ENCODE data around the gene MOCS3.

The MOCS3 gene

DNA sequence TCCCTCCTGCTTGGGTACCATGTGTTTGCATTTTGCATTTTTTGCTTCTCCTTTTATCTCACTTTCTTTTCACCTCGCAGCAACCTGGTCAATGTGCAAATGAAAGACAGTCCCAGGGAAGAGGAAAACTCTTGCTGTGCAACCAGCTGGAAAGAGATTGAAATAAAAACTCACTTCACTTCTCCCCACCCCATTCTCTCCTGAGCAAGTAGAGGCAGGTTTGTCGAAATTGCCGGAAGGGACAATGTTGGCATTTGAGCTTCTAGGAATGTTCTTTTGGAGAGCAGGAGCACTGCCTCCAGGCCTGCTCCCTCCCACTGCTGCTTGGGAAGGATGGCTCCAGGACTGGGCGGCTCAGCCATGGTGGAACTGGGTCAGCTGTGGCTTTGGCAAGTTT, 33.7 kb downstream of the MOCS3 start:
- Histone ChIP-seq H3K27ac (ENCODE audit: low read length) (peak overlapping the region; percentile 85), H3K9me3 (ENCODE audit: control insufficient read depth, low read depth, low read length) (no peaks in the 10 kb centered on the region), H3K4me1 (ENCODE audit: control insufficient read depth, low read depth, low read length) (peaks cover 15% of the 10 kb centered on the region), H3K36me3 (ENCODE audit: control insufficient read depth, low read depth, low read length) (no peaks in the 10 kb centered on the region), H3K27me3 (ENCODE audit: control insufficient read depth, insufficient read depth, low read length) (no peaks in the 10 kb centered on the region), H3K4me3 (ENCODE audit: low read length) (peak overlapping the region; percentile 48), H3K9ac (ENCODE audit: low read length) (peak overlapping the region; percentile 73)

- H3K4me3 ChIP-seq (ENCODE audit: low read length), result peak overlapping the region; percentile 48
- no peaks in the 10 kb centered on the region for H3K9me3 ChIP-seq (ENCODE audit: control insufficient read depth, low read depth, low read length)
- no peaks in the 10 kb centered on the region for H3K36me3 ChIP-seq (ENCODE audit: control insufficient read depth, low read depth, low read length)
- peaks cover 15% of the 10 kb centered on the region for H3K4me1 ChIP-seq (ENCODE audit: control insufficient read depth, low read depth, low read length)
- H3K27ac ChIP-seq (ENCODE audit: low read length), result peak overlapping the region; percentile 85
- no peaks in the 10 kb centered on the region for H3K27me3 ChIP-seq (ENCODE audit: control insufficient read depth, insufficient read depth, low read length)
- H3K9ac ChIP-seq (ENCODE audit: low read length), result peak overlapping the region; percentile 73
Measured at GRCh38 chr20:50992733-50993457, 34.3 kb downstream of the MOCS3 start.

DNA sequence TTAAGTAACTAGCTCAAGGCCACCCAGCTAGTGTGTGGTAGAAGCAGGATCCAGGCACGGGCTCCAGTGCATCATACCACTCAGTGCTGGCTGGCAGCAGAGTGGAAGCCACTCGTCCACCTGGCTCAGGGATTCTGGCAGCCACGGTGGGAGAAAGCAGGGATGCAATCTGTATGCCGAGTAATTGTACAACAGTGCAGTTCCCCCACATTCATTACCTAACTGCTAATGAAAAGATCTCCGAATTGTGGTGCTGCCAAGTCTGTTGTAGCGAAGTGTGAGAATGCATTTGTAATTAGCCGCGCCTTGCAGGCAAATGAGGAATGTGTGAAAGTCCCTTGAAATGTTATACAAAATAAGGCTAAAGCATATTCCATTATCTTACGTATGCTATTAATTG, 35.3 kb downstream of the MOCS3 start:
- H3K27me3 ChIP-seq (ENCODE audit: control insufficient read depth, insufficient read depth, low read length), result no peaks in the 10 kb centered on the region
- no peaks in the 10 kb centered on the region for H3K9me3 ChIP-seq (ENCODE audit: control insufficient read depth, low read depth, low read length)
- H3K36me3 ChIP-seq (ENCODE audit: control insufficient read depth, low read depth, low read length), result no peaks in the 10 kb centered on the region
- peaks cover 15% of the 10 kb centered on the region for H3K4me1 ChIP-seq (ENCODE audit: control insufficient read depth, low read depth, low read length)
- H3K9ac ChIP-seq (ENCODE audit: low read length), result no peak overlapping the region
- no peak overlapping the region for H3K4me3 ChIP-seq (ENCODE audit: low read length)
- H3K27ac ChIP-seq (ENCODE audit: low read length), result no peak overlapping the region

GRCh38 chr20:50995506-50995905, 36.9 kb downstream of the MOCS3 start:
- H3K9ac ChIP-seq (ENCODE audit: low read length), result no peak overlapping the region
- no peaks in the 10 kb centered on the region for H3K9me3 ChIP-seq (ENCODE audit: control insufficient read depth, low read depth, low read length)
- H3K27ac ChIP-seq (ENCODE audit: low read length), result no peak overlapping the region
- H3K36me3 ChIP-seq (ENCODE audit: control insufficient read depth, low read depth, low read length), result no peaks in the 10 kb centered on the region
- no peak overlapping the region for H3K4me3 ChIP-seq (ENCODE audit: low read length)
- H3K27me3 ChIP-seq (ENCODE audit: control insufficient read depth, insufficient read depth, low read length), result no peaks in the 10 kb centered on the region
- H3K4me1 ChIP-seq (ENCODE audit: control insufficient read depth, low read depth, low read length), result peaks cover 15% of the 10 kb centered on the region

DNA sequence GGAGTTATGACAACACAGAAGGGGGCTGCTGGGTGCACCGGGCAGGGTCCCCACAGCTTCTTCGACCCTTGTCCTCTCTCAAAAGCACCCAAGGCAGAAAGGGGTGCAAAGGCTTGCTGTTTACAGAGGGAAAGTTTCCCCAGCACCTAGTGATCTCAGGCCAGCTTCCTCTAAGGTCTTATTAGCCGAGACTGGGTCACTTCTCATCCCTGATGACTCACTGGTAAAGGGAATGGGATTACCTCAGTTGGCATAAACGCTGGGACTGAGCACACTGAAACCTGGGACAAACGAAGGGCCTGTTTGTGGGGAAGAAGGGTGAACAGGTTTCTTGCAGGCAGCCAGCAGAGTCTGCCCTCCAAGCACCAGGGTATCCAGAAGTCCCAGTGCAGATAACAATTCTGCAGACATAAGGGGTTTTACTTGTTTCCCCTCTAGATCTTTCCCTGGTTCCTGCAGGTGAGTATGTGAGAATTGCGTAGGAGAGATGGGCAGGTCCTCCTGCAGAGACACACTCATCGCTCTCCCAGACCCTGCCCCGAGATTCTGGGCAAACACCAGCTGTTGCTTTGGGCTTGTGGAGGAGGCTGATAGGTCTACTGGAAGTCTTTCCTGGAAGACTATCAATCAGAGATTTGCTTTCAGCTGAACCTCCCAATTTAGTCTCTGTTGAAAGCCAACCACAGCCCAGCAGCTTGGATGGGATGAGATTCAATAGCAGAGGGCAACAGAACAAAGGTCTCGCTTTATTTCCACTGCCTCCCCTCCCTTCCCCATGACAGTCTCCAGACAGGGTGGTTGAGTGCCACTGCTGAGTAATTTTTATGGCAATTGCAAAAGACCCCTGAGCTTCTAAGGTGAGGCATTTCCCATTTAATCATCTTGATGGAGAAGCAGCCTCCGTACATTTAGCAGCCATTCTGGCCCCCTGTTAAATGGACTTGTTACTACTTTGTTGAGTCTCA, 38.6 kb downstream of the MOCS3 start:
- no peak overlapping the region for H3K27ac ChIP-seq (ENCODE audit: low read length)
- H3K4me1 ChIP-seq (ENCODE audit: control insufficient read depth, low read depth, low read length), result peaks cover 8% of the 10 kb centered on the region
- no peaks in the 10 kb centered on the region for H3K9me3 ChIP-seq (ENCODE audit: control insufficient read depth, low read depth, low read length)
- no peak overlapping the region for H3K4me3 ChIP-seq (ENCODE audit: low read length)
- H3K36me3 ChIP-seq (ENCODE audit: control insufficient read depth, low read depth, low read length), result no peaks in the 10 kb centered on the region
- no peaks in the 10 kb centered on the region for H3K27me3 ChIP-seq (ENCODE audit: control insufficient read depth, insufficient read depth, low read length)
- no peak overlapping the region for H3K9ac ChIP-seq (ENCODE audit: low read length)

DNA sequence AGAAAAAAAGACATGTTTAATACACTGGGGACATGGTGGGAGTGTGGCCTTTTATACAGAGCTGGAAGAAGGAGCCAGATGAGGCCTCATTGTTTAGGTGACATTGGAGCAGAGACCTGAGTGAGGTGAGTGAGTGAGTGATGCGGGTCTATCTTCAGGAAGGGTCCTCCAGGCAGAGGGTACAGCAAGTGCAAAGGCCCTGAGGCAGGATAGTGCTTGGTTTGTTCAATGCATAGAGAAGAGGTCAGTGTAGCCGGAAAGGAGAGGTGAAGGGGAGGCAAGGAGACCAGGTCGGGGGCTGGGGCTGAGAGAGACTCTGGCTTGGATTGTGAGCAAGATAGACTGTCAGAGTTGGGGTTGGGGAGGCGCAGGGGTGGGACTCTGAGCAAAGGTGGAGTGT, 40.7 kb downstream of the MOCS3 start:
- H3K36me3 ChIP-seq (ENCODE audit: control insufficient read depth, low read depth, low read length), result no peaks in the 10 kb centered on the region
- H3K4me1 ChIP-seq (ENCODE audit: control insufficient read depth, low read depth, low read length), result no peaks in the 10 kb centered on the region
- H3K4me3 ChIP-seq (ENCODE audit: low read length), result no peak overlapping the region
- no peaks in the 10 kb centered on the region for H3K9me3 ChIP-seq (ENCODE audit: control insufficient read depth, low read depth, low read length)
- H3K27me3 ChIP-seq (ENCODE audit: control insufficient read depth, insufficient read depth, low read length), result no peaks in the 10 kb centered on the region
- no peak overlapping the region for H3K9ac ChIP-seq (ENCODE audit: low read length)
- H3K27ac ChIP-seq (ENCODE audit: low read length), result no peak overlapping the region

DNA sequence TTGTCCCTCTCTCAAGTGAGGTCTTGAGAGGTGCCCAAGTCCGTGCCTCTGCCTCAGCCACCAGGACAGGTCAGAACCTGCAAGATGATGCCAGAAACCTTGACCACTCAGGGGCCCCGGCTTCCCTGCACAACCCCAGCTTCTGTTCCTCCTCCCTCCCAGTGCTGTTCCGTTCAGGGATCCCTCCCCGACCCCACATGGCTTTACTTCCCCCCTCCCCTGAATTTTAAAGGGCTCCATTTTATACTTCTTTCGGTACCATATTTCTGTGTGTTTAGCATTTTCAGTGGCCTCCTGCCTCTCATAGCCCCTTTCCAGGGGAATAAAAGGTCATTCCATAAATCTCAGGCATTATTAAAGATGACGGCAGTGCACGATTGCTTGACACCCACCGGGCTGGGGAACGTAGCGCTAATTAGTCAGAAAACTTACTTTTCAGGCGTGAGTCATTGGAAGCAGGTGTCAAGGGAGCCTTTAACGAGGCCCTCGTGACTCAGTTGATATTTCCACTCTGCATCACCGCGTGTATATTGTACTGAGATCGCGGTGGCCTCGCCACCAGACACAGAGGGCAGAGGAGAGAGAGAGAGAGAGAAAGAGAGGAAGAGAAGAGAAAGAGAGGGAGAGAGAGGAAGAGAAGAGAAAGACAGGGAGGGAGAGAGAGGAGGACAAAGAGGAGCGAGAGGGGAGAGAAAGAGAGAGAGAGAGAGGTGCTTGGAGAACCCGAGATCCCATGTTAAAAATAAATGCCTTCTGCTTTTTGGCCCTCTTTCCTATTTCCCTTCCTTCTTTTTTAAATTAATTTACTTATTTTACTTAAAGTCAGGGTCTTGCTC, 43.0 kb downstream of the MOCS3 start:
- Histone ChIP-seq H3K4me1 (ENCODE audit: control insufficient read depth, low read depth, low read length) (no peaks in the 10 kb centered on the region), H3K27me3 (ENCODE audit: control insufficient read depth, insufficient read depth, low read length) (no peaks in the 10 kb centered on the region), H3K9ac (ENCODE audit: low read length) (no peak overlapping the region), H3K36me3 (ENCODE audit: control insufficient read depth, low read depth, low read length) (no peaks in the 10 kb centered on the region), H3K9me3 (ENCODE audit: control insufficient read depth, low read depth, low read length) (no peaks in the 10 kb centered on the region), H3K4me3 (ENCODE audit: low read length) (no peak overlapping the region), H3K27ac (ENCODE audit: low read length) (no peak overlapping the region)

- Histone ChIP-seq H3K36me3 (ENCODE audit: control insufficient read depth, low read depth, low read length) (no peaks in the 10 kb centered on the region), H3K4me3 (ENCODE audit: low read length) (no peak overlapping the region), H3K9me3 (ENCODE audit: control insufficient read depth, low read depth, low read length) (no peaks in the 10 kb centered on the region), H3K27ac (ENCODE audit: low read length) (no peak overlapping the region), H3K9ac (ENCODE audit: low read length) (no peak overlapping the region), H3K4me1 (ENCODE audit: control insufficient read depth, low read depth, low read length) (no peaks in the 10 kb centered on the region), H3K27me3 (ENCODE audit: control insufficient read depth, insufficient read depth, low read length) (no peaks in the 10 kb centered on the region)
Measured at GRCh38 chr20:51002633-51003032, 44.0 kb downstream of the MOCS3 start.

- no peak overlapping the region for H3K27ac ChIP-seq (ENCODE audit: low read length)
- H3K9me3 ChIP-seq (ENCODE audit: control insufficient read depth, low read depth, low read length), result no peaks in the 10 kb centered on the region
- no peak overlapping the region for H3K9ac ChIP-seq (ENCODE audit: low read length)
- no peak overlapping the region for H3K4me3 ChIP-seq (ENCODE audit: low read length)
- no peaks in the 10 kb centered on the region for H3K4me1 ChIP-seq (ENCODE audit: control insufficient read depth, low read depth, low read length)
- no peaks in the 10 kb centered on the region for H3K27me3 ChIP-seq (ENCODE audit: control insufficient read depth, insufficient read depth, low read length)
- H3K36me3 ChIP-seq (ENCODE audit: control insufficient read depth, low read depth, low read length), result no peaks in the 10 kb centered on the region
Measured at GRCh38 chr20:51003753-51004152, 45.1 kb downstream of the MOCS3 start.

DNA sequence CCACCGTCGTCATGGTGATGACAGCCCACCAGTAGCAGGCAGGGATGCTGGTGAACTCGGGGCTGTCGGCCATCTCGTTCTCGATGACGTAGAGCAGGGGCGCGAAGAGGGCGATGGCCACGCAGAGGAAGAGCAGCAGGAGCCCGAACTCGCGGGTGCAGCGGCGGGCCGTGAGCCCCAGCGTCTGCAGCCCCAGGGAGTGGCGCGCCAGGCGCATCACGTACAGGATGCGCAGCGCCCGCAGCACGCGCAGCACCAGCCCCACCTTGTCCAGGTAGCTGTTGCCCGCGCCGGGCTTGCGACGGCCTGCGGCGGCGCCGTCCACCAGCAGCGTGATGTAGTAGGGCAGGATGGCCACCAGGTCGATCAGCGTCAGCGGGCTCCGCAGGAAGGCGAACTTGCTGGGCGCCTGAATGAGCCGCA, 45.7 kb downstream of the MOCS3 start:
- Histone ChIP-seq H3K4me3 (ENCODE audit: low read length) (no peak overlapping the region), H3K27me3 (ENCODE audit: control insufficient read depth, insufficient read depth, low read length) (no peaks in the 10 kb centered on the region), H3K9me3 (ENCODE audit: control insufficient read depth, low read depth, low read length) (no peaks in the 10 kb centered on the region), H3K36me3 (ENCODE audit: control insufficient read depth, low read depth, low read length) (no peaks in the 10 kb centered on the region), H3K9ac (ENCODE audit: low read length) (no peak overlapping the region), H3K4me1 (ENCODE audit: control insufficient read depth, low read depth, low read length) (no peaks in the 10 kb centered on the region), H3K27ac (ENCODE audit: low read length) (no peak overlapping the region)

- Histone ChIP-seq H3K9me3 (ENCODE audit: control insufficient read depth, low read depth, low read length) (no peaks in the 10 kb centered on the region), H3K27ac (ENCODE audit: low read length) (no peak overlapping the region), H3K36me3 (ENCODE audit: control insufficient read depth, low read depth, low read length) (no peaks in the 10 kb centered on the region), H3K4me1 (ENCODE audit: control insufficient read depth, low read depth, low read length) (no peaks in the 10 kb centered on the region), H3K4me3 (ENCODE audit: low read length) (no peak overlapping the region), H3K27me3 (ENCODE audit: control insufficient read depth, insufficient read depth, low read length) (no peaks in the 10 kb centered on the region), H3K9ac (ENCODE audit: low read length) (no peak overlapping the region)
Measured at GRCh38 chr20:51004781-51005180, 46.2 kb downstream of the MOCS3 start.
